LNCAP (cell line): ENCODE results near the gene SOX8.

ENCODE experiments used
- CTCF ChIP-seq: fragments of 450-650 bp; IDR thresholded peaks from 2 replicates; pipeline ENCODE4 v1.5.1; 2017; ENCODE audit warnings: mild to moderate bottlenecking

SOX8 gene

GRCh38 chr16:981695-982144 is at the start of gene SOX8:
SOX8 (plus strand) TSS chr16:981770; CDS start chr16:981923, 153 bp downstream.
- TF ChIP-seq CTCF = no peak

- no peak for TF ChIP-seq CTCF
Observed at GRCh38 chr16:932831-933330, 48.7 kb upstream of the SOX8 start.

DNA sequence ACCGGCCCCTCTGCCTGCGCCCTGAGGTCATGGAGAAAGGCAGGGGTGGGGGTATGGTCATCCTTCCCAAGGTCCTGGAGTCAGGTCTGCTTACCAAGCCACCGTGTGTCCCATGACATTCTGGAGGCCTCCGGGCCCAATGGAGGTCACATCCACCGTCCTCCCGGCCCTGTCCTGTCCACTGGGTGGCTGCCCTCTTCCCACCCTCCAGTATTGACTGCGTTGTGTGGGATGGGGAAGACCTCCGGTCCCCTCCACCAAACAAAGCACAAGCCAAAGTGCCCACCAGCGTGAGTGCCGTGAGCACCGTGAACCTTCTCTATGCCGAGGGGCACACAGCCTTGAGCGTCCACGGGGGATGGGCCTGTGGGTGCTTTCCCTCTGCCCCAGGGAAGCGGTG is 48.0 kb upstream of the SOX8 start:
- no peak for TF ChIP-seq CTCF

- TF ChIP-seq CTCF = no peak
Observed at GRCh38 chr16:934178-934577, 47.4 kb upstream of the SOX8 start.

DNA sequence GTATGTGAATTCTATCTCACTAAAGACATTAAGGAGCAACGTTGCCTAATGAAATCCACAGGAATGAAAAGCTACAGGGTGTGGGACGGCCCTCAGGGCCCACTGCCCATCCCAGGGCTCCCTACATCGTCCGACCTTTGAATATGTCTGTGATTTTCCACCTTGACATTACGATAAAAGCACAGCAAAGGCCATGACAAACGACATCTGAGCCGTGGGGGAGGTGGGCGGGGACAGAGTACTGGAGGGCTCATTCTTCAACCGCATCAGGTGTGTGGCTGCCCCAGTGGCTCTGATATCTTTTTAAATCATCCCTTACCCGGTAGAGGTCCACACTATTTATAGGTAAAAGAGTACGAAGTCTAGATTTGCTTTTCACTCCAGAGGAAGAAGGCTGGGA is 45.9 kb upstream of the SOX8 start:
- TF ChIP-seq CTCF = no peak

GRCh38 chr16:937311-937710 is 44.3 kb upstream of the SOX8 start:
- no peak for TF ChIP-seq CTCF

- no peak for TF ChIP-seq CTCF
Observed at GRCh38 chr16:937723-938122, 43.8 kb upstream of the SOX8 start.

GRCh38 chr16:938136-938535 is 43.4 kb upstream of the SOX8 start:
- TF ChIP-seq CTCF = no peak
